ENCODE measurements around the gene KRTAP1-3.
"Not testable (repeated sequence)": the region's sequence is repeated elsewhere in the genome, so short reads cannot be mapped to it uniquely, and the experiment has no call there.

Gene KRTAP1-3

DNA sequence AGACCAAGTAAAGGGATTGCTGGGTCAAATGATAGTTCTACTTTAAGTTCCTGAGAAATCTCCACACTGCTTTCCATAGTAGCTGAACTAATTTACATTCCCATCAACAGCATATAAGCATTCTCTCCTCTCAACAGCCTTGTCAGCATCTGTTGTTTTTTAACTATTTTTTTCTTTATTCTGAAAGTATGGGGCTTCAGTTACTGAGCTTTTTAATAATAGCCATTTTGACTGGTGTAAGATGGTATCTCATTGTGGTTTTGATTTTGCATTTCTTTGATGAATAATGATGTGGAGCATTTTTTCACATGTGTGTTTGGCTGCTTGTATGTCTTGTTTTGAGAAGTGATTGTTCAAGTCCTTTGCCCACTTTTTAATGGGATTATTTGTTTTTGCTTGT lies 17.9 kb upstream of the KRTAP1-3 start:
- no peaks in the 10 kb centered on the region for H3K36me3 ChIP-seq (ENCODE audit: control insufficient read depth, insufficient read depth, low read length)
- H3K4me1 ChIP-seq (ENCODE audit: control insufficient read depth, insufficient read depth, low read length) = peaks cover 2% of the 10 kb centered on the region
- H3K9ac ChIP-seq (ENCODE audit: low read length) = no peak overlapping the region
- no peak overlapping the region for H3K27ac ChIP-seq (ENCODE audit: low read depth, low read length)
- no peaks in the 10 kb centered on the region for H3K27me3 ChIP-seq (ENCODE audit: control insufficient read depth, insufficient read depth, low read length)
- no peaks in the 10 kb centered on the region; the same call in 1 of the 2 replicates for H3K9me3 ChIP-seq (ENCODE audit: control insufficient read depth, insufficient read depth, low read depth, low read length)
- no peak overlapping the region for H3K4me3 ChIP-seq (ENCODE audit: low read depth, low read length)

DNA sequence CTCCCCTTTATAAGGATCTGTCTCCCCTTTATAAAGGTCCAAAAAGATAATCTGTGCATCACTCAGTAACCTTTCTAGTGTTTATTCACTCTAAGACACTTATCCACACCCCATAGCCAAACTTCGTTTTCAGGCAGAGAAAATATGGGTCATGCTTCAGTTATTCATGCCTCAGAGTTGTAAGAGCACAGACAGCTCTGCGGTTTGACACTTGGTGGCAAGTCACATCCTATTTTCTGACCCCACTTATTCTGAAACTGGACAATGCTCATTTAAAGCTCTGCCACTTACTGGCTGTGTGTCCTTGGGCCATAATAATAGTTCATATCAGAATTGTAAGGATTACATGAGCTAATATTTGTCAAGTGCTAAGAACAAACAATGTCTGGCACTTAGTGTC lies 14.4 kb upstream of the KRTAP1-3 start:
- Histone ChIP-seq H3K9ac (ENCODE audit: low read length) (no peak overlapping the region), H3K4me3 (ENCODE audit: low read depth, low read length) (no peak overlapping the region), H3K27me3 (ENCODE audit: control insufficient read depth, insufficient read depth, low read length) (no peaks in the 10 kb centered on the region), H3K4me1 (ENCODE audit: control insufficient read depth, insufficient read depth, low read length) (peaks cover 2% of the 10 kb centered on the region), H3K9me3 (ENCODE audit: control insufficient read depth, insufficient read depth, low read depth, low read length) (no peaks in the 10 kb centered on the region), H3K36me3 (ENCODE audit: control insufficient read depth, insufficient read depth, low read length) (no peaks in the 10 kb centered on the region), H3K27ac (ENCODE audit: low read depth, low read length) (no peak overlapping the region)

DNA sequence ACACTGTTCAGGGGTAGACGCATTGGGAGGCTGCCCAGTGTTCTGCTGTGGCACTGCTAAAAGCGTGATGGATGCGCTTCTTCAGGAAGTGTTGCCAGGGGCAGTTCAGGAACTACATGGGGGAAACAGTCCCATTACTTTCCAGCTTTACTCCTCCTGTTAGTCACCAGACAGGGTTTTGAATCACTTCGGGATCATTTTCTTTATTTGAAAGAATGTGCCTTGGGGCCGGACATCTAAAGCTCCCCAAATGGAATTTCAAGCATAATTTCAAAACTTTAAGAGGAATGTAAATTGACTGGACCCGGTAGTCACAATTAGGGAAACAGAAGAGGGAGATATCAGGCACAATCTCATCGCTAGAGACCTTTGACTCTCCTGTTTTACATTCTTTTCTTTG lies 13.8 kb upstream of the KRTAP1-3 start:
- Histone ChIP-seq H3K4me1 (ENCODE audit: control insufficient read depth, insufficient read depth, low read length) (peaks cover 2% of the 10 kb centered on the region), H3K4me3 (ENCODE audit: low read depth, low read length) (no peak overlapping the region), H3K36me3 (ENCODE audit: control insufficient read depth, insufficient read depth, low read length) (no peaks in the 10 kb centered on the region), H3K27me3 (ENCODE audit: control insufficient read depth, insufficient read depth, low read length) (no peaks in the 10 kb centered on the region), H3K9ac (ENCODE audit: low read length) (no peak overlapping the region), H3K27ac (ENCODE audit: low read depth, low read length) (no peak overlapping the region), H3K9me3 (ENCODE audit: control insufficient read depth, insufficient read depth, low read depth, low read length) (no peaks in the 10 kb centered on the region)

DNA sequence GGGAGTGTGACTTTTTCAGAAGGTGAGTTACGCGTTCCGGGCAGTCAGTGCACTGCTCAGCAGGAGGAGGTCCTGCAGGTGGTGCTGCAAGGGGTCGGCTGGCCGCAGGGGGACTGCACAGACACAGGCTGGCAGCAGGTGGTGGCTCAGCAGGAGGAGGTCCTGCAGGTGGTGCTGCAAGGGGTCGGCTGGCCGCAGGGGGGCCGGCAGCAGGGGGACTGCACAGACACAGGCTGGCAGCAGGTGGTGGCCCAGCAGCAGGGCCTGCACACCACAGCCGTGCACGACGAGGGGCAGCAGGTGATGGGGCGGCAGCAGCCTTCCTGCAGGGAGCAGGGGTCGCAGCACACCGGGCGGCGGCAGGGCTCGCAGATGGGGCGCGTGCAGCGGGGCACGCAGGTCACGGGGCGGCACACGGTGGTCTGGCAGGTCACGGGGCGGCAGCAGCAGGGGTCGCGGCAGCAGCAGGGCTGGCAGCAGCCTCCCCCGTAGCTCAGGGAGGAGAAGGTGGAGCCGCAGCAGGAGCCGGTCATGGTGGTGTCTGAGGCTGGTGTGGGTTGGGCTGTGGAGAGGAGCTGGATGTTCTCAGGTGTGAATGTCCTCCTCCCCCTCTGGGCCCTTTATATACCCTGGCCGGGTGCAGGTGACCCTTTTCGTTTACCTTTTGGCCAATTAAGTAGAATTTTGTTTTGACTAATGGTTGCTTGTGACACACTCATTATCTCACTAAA lies 12.2 kb upstream of the KRTAP1-3 start, which contains the start of gene KRTAP2-1:
KRTAP2-1 (minus strand) TSS at position 582 of the 731 bp plus-strand sequence; CDS start at position 533, 49 bp downstream.
- not testable (repeated sequence) for H3K27me3 ChIP-seq (ENCODE audit: control insufficient read depth, insufficient read depth, low read length); H3K27ac ChIP-seq (ENCODE audit: low read depth, low read length); H3K4me1 ChIP-seq (ENCODE audit: control insufficient read depth, insufficient read depth, low read length); H3K4me3 ChIP-seq (ENCODE audit: low read depth, low read length); H3K9ac ChIP-seq (ENCODE audit: low read length); H3K9me3 ChIP-seq (ENCODE audit: control insufficient read depth, insufficient read depth, low read depth, low read length); H3K36me3 ChIP-seq (ENCODE audit: control insufficient read depth, insufficient read depth, low read length)

DNA sequence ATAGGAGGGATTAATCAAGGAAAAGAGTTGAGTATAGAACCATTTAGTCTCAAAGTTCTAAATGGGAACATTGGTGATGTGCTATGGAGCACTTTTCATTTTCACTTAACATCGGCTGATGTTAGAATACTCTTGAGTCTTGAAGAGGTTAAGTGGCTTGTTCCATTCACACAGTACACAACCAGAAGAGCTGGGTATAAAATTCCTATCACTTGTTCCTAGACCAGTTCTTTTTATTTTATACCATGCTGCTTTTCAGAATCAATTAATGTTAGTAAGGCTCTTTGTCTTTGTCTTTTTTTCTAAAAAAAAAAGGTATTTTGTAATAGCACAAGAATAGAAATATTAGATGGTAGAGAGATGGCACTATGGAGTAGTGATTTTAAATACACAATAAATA lies 8.3 kb upstream of the KRTAP1-3 start:
- Histone ChIP-seq H3K36me3 (ENCODE audit: control insufficient read depth, insufficient read depth, low read length) (no peaks in the 10 kb centered on the region), H3K4me1 (ENCODE audit: control insufficient read depth, insufficient read depth, low read length) (peaks cover 13% of the 10 kb centered on the region; the same call in 1 of the 2 replicates), H3K27ac (ENCODE audit: low read depth, low read length) (no peak overlapping the region), H3K9ac (ENCODE audit: low read length) (no peak overlapping the region), H3K4me3 (ENCODE audit: low read depth, low read length) (no peak overlapping the region), H3K27me3 (ENCODE audit: control insufficient read depth, insufficient read depth, low read length) (no peaks in the 10 kb centered on the region), H3K9me3 (ENCODE audit: control insufficient read depth, insufficient read depth, low read depth, low read length) (no peaks in the 10 kb centered on the region)

DNA sequence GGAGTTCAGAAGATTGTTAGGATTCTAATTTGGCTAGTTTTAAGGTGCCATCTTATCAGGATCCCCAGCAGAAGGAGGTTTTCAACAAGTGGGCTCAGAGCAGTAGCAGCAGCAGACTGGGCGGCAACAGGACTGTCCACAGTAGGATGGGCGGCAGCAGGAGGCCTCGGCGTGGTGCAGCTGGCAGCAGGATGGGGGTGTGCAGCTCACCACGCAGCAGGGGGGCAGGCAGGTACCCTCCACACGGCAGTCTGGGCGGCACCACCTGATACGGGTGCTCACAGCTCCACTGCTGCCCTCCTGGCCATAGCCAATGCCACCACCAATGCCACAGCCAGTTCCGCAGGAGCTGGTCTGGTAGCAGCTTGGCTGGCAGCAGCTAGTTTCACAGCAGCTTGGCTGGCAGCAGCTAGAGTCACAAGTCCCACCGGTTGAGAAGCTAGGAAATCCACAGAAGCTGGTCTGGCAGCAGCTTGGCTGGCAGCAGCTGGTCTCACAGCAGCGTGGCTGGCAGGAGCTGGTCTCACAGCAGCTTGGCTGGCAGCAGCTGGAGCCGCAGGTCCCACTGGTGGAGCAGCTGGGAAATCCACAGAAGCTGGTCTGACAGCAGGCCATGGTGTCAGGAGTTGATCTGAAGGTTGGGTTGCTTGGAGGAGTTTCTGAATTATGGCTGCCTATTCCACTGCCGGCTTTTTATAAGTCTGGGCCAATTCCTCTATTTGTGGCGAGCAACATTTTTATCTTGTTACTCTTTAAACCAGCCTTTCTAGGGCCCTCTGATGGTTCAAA lies 6.3 kb upstream of the KRTAP1-3 start, which contains the start of gene KRTAP1-1:
KRTAP1-1 (minus strand) TSS at position 668 of the 789 bp plus-strand sequence; CDS start at position 615, 53 bp downstream.
- peaks cover 23% of the 10 kb centered on the region; the same call in 1 of the 2 replicates for H3K4me1 ChIP-seq (ENCODE audit: control insufficient read depth, insufficient read depth, low read length)
- H3K9ac ChIP-seq (ENCODE audit: low read length); H3K4me3 ChIP-seq (ENCODE audit: low read depth, low read length); H3K27me3 ChIP-seq (ENCODE audit: control insufficient read depth, insufficient read depth, low read length); H3K27ac ChIP-seq (ENCODE audit: low read depth, low read length); H3K36me3 ChIP-seq (ENCODE audit: control insufficient read depth, insufficient read depth, low read length); H3K9me3 ChIP-seq (ENCODE audit: control insufficient read depth, insufficient read depth, low read depth, low read length): not testable (repeated sequence)

DNA sequence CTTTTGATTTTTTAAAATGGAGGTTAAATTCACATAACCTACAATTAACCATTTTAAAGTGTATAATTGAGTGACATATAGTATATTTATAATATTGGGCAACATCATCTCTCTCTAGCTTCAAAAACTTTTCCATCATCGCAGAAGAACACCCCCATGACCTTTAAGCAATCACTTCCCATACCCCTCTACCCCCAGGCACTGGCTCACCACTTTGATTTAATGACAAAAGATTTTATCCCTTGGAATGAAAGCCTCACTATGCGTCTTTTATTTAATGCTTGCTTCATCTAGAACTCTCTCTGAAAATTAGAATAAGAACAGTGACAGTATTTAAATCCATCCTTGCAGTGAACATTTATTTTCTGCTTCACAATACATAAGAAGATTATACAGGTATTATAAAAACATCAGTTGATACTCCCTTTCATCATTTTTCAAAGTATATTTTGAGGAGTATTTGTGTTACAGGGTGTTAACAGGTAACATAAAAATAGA lies 3.2 kb upstream of the KRTAP1-3 start:
- no peaks in the 10 kb centered on the region for H3K36me3 ChIP-seq (ENCODE audit: control insufficient read depth, insufficient read depth, low read length)
- H3K27me3 ChIP-seq (ENCODE audit: control insufficient read depth, insufficient read depth, low read length) = no peaks in the 10 kb centered on the region
- peaks cover 23% of the 10 kb centered on the region; the same call in 1 of the 2 replicates for H3K4me1 ChIP-seq (ENCODE audit: control insufficient read depth, insufficient read depth, low read length)
- H3K4me3 ChIP-seq (ENCODE audit: low read depth, low read length) = no peak overlapping the region
- no peak overlapping the region for H3K9ac ChIP-seq (ENCODE audit: low read length)
- no peaks in the 10 kb centered on the region for H3K9me3 ChIP-seq (ENCODE audit: control insufficient read depth, insufficient read depth, low read depth, low read length)
- H3K27ac ChIP-seq (ENCODE audit: low read depth, low read length) = no peak overlapping the region

DNA sequence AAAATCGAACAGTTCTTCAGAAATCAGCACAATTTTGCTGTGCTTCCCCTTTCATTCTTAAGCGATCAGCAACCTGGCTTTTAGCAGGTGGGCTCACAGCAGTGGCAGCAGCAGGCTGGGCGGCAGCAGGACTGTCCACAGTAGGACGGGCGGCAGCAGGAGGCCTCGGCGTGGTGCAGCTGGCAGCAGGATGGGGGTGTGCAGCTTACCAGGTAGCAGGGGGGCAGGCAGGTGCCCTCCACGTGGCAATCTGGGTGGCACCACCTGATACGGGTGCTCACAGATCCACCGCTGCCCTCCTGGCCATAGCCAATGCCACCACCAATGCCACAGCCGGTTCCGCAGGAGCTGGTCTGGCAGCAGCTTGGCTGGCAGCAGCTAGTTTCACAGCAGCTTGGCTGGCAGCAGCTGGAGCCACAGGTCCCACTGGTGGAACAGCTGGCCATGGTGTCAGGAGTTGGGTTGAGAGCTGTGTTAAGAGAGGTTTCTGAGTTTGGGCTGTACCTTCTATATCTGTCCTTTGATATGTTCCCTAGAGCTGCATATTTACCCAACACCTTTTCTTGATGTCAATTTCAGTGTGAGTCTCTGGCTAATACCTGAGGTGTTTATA lies 4.9 kb downstream of the KRTAP1-3 start, which contains the start of gene KRTAP1-4:
KRTAP1-4 (minus strand) TSS at position 563 of the 613 bp plus-strand sequence; CDS start at position 446, 117 bp downstream.
- H3K36me3 ChIP-seq (ENCODE audit: control insufficient read depth, insufficient read depth, low read length) = no peaks in the 10 kb centered on the region
- H3K27me3 ChIP-seq (ENCODE audit: control insufficient read depth, insufficient read depth, low read length) = no peaks in the 10 kb centered on the region
- no peak within 1 kb of the TSS for H3K27ac ChIP-seq (ENCODE audit: low read depth, low read length)
- no peak within 1 kb of the TSS for H3K9ac ChIP-seq (ENCODE audit: low read length)
- no peak within 1 kb of the TSS for H3K4me3 ChIP-seq (ENCODE audit: low read depth, low read length)
- no peaks in the 10 kb centered on the region for H3K9me3 ChIP-seq (ENCODE audit: control insufficient read depth, insufficient read depth, low read depth, low read length)
- H3K4me1 ChIP-seq (ENCODE audit: control insufficient read depth, insufficient read depth, low read length) = no peaks in the 10 kb centered on the region

DNA sequence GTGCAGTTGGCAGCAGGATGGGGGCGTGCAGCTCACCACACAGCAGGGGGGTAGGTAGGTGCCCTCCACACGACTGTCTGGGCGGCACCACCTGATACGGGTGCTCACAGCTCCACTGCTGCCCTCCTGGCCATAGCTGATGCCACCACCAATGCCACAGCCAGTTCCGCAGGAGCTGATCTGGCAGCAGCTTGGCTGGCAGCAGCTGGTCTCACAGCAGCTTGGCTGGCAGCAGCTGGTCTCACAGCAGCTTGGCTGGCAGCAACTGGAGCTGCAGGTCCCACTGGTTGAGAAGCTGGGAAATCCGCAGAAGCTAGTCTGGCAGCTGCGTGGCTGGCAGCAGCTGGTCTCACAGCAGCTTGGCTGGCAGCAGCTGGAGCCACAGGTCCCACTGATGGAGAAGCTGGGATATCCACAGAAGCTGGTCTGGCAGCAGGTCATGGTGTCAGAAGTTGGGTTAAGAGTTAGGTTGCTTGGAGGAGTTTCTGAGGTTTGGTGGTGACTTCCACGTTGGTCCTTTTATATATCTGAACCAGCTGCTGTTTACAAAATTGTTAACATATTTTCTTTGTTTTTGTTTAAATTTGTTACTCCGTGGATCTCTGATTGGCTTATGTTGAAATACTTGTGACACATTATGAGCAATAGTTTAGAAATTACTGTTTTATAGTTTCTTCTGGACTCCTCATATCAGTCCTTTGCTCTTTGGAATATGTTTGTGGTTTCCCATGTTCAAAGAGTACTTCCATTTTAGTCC lies 7.8 kb downstream of the KRTAP1-3 start, which contains the start of gene KRTAP1-5:
KRTAP1-5 (minus strand) TSS at position 494 of the 757 bp plus-strand sequence; CDS start at position 441, 53 bp downstream.
- no peak within 1 kb of the TSS for H3K4me3 ChIP-seq (ENCODE audit: low read depth, low read length)
- no peaks in the 10 kb centered on the region for H3K9me3 ChIP-seq (ENCODE audit: control insufficient read depth, insufficient read depth, low read depth, low read length)
- no peaks in the 10 kb centered on the region for H3K4me1 ChIP-seq (ENCODE audit: control insufficient read depth, insufficient read depth, low read length)
- no peaks in the 10 kb centered on the region for H3K36me3 ChIP-seq (ENCODE audit: control insufficient read depth, insufficient read depth, low read length)
- no peaks in the 10 kb centered on the region for H3K27me3 ChIP-seq (ENCODE audit: control insufficient read depth, insufficient read depth, low read length)
- no peak within 1 kb of the TSS for H3K27ac ChIP-seq (ENCODE audit: low read depth, low read length)
- H3K9ac ChIP-seq (ENCODE audit: low read length) = no peak within 1 kb of the TSS

DNA sequence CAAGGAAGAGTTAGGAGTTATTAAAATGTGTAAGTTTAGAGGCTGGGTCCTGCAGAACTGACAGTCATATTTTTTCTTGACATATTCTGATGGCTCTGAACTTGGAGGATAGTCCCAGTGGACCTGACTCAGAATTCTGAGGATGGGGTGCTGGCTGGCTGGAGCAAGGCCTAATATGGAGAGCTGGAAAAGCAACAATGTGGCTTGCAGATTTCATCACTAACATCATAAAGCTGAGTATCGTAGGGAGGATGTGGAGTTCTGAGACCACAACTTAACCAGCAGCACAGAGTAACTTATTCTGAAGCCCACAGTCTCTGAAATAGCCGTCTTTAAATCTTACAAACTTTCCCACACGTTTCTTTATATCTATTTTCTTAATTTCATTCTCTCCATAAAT lies 10.0 kb downstream of the KRTAP1-3 start:
- Histone ChIP-seq H3K27me3 (ENCODE audit: control insufficient read depth, insufficient read depth, low read length) (no peaks in the 10 kb centered on the region), H3K9ac (ENCODE audit: low read length) (no peak overlapping the region), H3K36me3 (ENCODE audit: control insufficient read depth, insufficient read depth, low read length) (no peaks in the 10 kb centered on the region), H3K27ac (ENCODE audit: low read depth, low read length) (no peak overlapping the region), H3K9me3 (ENCODE audit: control insufficient read depth, insufficient read depth, low read depth, low read length) (no peaks in the 10 kb centered on the region), H3K4me3 (ENCODE audit: low read depth, low read length) (no peak overlapping the region), H3K4me1 (ENCODE audit: control insufficient read depth, insufficient read depth, low read length) (no peaks in the 10 kb centered on the region)
